Renal pelvis (tissue), 4 donors: ENCODE measurements around the gene TENM3. TPM values are rescaled to one million over a fixed set of nuclear protein-coding genes. Genes with fewer than 3 reads are reported as not detected.
"Not testable (repeated sequence)": the region's sequence is repeated elsewhere in the genome, so short reads cannot be mapped to it uniquely, and the experiment has no call there.

Experiments used
- DNase-seq: peaks from one replicate; pipeline ENCODE4 v3.0.0-alpha.2; 2013
- polyA plus RNA-seq, 3 donors: library from polyadenylated mRNA; unstranded; fragments of 120-200 nt; gene quantifications; one replicate each; pipeline ENCODE4 v1.2.1, GENCODE V29; 2013; ENCODE audit not compliant: insufficient read length in 3 of 3

The TENM3 gene
- polyA plus RNA-seq, 3 donors = 17.4 to 21.5 (median 20.5) TPM

DNA sequence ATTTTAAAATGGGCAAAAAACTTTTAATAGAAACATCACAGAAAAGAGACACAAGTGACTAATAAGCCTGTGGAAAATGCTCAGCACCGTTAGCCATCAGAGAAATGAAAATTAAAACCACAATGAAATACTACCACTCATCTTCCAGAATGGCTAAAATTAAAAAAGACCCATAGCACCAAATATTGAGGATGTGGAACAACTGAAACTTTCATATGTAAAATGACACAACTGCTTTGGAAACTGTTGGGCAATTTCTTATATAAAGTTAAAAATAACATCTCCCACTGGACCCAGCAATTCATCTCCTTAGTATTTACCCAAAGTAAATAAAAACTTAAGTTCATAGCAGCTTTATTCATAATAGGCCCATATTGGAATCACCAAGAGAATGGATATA, 94.2 kb downstream of the TENM3 start:
- no peak for DNase-seq

GRCh38 chr4:182338063-182338462, 94.9 kb downstream of the TENM3 start:
- no peak for DNase-seq

- DNase-seq = no peak
Measured at GRCh38 chr4:182338746-182339145, 95.5 kb downstream of the TENM3 start.

DNA sequence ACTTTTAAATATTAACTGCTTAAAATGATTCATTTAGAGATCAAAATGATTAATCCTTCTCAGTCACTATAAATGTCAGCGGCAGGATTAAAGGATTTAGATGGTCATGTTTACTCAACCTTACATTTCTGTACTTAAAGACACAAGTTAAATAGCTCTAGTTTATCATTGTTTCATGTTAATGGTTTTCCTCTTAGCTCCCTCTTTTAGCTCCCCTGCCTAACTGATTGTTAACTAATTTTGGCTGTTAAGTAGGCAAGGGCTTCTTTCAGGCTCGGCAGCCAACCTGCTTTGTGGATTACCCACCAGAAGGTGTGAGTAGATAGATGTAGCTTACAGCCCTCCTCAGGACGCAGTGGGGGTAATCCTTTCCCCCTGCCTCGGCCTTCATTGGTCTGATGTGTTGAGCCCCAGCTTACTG, 96.0 kb downstream of the TENM3 start:
- no peak for DNase-seq

- no peak for DNase-seq
Measured at GRCh38 chr4:182343453-182343852, 100.3 kb downstream of the TENM3 start.

DNA sequence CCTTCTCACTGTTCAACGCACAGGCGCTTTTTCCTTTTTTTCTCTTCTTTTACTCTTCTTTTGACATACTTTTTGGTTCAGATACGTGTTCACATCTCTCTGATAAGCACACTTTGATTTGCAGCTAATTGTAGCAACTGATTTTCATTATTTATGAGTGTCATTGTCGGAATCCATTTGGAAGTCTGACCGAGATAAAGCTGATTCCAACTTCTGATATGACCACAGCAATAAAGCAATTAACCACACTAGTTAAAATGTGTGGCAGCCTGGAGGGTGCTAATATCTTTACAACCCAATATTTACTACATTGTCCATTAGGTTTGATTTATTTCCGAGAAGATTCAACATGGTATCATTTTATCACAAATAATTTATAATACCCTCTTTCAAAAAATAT, 101.8 kb downstream of the TENM3 start:
- DNase-seq = no peak

DNA sequence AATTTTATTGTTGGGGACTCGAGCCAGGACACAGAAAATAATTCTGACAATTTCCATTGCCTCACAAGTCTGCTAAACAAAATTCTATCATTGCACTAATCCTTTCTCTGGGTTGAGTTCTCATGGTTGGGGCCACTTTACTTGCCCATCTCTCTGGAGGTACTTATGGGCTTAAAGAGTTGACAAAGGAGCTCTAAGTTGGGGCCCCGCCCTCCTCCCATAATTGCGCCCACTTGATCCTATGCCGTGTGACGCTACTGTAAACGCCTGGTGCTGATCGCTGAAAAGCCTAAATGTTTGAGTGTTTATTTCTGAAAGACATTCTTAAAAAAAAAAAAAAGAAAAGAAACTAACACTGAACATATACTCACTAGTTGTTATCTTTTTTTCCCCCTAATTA, 103.0 kb downstream of the TENM3 start:
- no peak for DNase-seq

DNA sequence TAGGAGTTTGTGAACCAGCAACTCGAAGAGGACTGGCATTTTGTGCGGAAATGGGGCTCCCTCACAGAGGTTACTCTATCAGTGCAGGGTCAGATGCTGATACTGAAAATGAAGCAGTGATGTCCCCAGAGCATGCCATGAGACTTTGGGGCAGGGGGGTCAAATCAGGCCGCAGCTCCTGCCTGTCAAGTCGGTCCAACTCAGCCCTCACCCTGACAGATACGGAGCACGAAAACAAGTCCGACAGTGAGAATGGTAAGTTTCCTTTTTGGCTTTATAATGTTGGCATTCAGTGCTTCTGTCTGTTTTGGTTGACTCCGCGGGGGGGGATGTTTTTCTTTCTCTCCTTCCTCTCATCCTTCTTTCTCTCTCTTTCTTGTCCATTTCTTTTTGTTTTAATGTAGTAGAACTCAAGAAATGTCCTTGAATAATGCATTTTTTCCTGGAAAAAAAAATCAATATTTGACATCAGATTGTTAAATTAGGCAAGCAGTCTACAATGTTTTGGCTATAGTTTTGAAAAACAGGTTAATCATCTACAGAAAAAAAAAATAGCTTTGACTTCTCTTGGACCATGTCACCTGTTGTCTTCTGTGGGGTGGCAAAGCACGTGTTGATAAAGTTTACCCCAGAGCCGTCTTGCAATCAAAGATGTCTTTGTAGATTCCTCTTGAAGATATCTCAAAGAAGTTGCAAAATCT, 103.6 kb downstream of the TENM3 start:
- DNase-seq = no peak

DNA sequence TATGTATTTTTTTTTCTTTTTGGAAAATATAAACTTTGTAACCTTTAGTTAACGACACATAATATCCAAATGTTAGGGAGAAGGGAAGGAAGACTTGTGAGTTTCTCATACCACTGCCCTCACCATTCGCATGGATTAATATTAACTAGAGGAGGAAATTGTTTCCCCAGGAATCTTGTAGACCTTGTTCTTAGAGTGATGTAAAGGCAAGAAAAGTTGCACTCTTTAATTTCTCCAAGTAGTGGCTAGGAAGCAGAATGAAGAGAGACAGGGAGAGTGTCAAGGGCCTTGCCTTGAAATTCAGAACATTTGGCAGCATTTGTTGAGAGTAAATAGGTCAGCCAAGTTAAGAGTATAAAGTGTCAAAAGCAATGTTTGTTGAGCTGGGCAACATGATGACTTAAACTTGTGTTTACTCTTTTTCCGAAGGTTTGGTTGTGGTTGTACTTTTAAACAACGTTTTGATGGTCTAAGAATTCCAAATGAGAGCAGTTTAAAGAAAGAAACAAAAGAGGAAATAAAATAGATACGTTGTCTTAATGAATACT, 105.7 kb downstream of the TENM3 start:
- DNase-seq = no peak

- no peak for DNase-seq
Measured at GRCh38 chr4:182350041-182350440, 106.8 kb downstream of the TENM3 start.

DNA sequence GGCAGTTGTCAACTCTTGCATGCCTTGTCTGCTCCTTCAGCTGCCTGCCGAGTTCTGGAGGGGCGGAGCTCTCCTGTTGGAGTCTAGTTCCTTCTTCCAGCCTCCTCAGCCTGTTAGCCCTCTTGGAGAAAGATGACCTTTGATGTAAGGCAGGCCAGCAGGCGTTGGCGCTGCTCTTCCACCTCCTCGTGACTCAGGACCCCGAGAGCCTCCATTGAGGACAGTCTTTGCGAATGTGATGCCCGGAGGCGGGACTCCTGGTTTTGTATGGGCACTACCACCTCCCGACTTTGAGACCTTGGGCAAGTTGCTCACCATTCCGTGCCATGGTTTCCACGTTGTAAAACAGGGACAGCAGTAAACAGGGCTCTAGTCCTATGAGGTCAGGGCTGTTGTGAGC, 108.3 kb downstream of the TENM3 start:
- no peak for DNase-seq

- no peak for DNase-seq
Measured at GRCh38 chr4:182354106-182354505, 110.9 kb downstream of the TENM3 start.

DNA sequence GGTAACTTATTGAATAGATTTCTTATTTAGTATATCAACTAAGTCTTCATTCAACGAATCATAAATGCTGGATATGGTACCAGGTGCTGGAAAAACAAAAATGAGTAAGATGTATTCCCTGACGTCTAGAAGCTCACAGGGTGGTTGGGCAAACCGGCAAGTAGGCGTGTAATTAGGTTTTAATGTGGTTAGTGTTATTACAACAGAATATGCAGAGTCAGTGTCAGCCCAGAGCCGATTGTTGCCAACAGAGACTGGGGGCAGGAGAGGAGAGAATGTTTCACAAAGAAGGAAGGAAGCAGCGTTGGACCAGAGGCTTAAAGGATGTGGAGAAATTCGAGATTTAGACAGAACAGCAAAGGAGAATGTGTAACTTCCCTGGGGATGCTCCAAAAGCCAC, 111.7 kb downstream of the TENM3 start:
- no peak for DNase-seq

DNA sequence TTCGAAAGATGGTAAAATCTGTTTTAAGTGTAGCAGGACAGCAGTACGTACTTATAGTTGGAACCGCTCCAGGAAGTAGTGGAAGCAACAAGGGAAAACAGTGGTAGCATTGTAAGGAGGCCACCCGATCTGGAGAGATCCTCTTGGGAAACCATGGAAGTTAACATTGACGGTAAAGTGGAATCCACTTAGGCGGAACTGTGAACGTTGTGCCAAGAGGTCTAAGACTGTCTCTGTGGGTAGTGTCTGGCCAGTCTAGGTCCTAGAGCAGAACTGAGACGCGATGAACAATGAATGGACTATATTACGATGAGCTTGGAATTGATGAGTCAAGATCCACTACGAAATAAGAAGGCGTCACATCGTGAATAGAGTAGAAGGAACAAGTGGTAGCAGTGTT, 124.0 kb downstream of the TENM3 start:
- no peak for DNase-seq

DNA sequence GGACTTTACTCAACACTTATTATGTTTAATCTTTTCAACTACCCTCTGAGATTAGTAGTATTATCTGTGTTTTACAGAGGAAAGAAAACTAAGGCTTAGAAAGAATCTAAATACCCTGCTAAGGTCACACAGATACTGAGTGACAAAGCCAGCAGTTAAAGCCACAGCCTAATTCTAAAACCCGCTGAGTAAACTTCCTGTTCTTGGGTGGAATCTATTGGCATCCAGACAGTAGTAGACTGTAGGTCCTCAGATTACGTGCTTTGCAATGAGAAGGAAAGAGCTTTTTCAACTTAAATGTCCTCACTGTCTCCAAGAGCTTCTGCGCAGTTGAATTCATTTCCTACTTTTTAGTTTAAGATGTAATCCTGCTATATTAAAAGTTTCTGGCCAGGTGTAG, 126.0 kb downstream of the TENM3 start:
- DNase-seq = no peak

DNA sequence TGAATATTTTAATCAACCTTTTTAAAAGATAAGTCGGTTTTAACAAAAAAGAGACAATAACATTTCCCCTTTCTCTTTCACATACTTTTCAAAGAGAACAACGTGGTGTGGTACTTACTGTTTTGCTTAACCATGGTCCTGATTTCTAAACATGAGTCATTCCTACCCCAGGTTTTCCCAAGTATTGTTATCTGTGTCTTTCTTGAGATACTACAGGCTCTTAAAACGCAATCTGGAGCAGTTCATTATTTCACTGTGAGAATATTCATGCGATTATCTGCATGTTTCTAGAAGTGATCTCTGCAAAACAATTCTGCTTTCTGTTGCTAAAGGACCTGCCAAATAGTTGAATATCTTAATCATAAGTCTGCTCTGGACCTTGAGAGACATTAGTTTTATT, 127.3 kb downstream of the TENM3 start:
- no peak for DNase-seq

DNA sequence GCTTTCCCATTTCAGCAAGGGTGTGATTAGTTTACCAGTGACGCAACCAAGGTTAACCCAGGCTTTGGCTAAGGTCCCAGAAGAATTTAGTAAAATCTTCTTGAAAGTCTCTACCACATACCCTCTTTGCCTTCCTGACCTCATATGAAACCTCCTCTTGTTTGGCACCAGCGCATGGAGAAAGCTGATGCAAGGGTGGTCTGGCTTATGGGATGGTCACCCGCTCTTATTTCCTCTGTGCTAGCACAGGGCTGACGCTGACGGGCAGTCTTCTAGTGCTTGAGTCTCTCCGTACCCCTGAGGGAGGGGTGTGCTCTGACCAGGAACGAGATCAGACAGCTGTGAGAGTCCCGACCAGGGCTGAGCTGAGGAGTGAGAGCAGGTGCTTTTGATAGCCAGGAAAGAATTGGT, 137.6 kb downstream of the TENM3 start:
- no peak for DNase-seq

GRCh38 chr4:182382941-182383340, 139.7 kb downstream of the TENM3 start:
- DNase-seq = no peak

DNA sequence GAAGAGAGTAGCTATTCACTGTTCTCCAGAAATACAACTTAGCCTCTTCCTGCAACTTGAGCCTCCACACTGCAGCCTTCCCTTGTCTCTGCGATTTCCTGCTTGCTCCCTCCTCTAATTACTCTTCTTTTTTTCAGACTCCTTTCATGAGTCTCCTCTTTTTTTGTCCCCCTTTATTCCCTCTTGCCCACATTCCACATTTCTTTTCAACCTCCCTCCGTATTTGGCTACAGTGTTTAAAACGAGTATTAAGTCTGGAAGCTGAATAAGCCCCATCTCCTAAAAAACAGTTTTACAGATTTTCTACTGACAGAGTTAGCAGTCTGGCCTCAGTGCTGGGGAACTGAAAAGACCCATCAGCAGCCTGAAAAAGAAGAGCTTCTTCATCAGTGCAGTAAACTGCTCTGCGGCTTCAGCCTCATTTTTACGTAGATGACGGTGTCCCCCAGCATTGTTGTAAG, 141.5 kb downstream of the TENM3 start:
- peak; percentile 17 for DNase-seq

DNA sequence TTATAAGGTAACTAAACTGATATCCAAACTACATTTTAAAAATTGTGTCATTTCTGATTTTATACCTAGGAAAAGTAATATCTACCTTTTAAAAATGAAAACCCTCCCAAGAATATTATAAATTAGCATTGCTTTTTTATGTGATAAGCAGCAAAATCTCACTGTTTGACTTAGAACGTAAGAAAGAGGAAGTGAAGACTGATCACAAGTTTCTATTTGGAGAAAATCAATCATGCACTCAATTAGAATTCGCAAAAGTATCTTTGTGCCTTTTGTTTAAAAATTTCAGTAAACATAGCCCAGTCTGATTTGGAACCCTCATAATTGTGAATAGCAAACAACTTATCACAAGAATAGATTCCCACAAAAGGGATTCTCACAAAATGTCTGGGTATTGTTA, 142.7 kb downstream of the TENM3 start:
- DNase-seq = no peak

GRCh38 chr4:182386576-182386975, 143.4 kb downstream of the TENM3 start:
- DNase-seq = not testable (repeated sequence)

GRCh38 chr4:182391111-182391684, 148.0 kb downstream of the TENM3 start:
- DNase-seq = no peak

DNA sequence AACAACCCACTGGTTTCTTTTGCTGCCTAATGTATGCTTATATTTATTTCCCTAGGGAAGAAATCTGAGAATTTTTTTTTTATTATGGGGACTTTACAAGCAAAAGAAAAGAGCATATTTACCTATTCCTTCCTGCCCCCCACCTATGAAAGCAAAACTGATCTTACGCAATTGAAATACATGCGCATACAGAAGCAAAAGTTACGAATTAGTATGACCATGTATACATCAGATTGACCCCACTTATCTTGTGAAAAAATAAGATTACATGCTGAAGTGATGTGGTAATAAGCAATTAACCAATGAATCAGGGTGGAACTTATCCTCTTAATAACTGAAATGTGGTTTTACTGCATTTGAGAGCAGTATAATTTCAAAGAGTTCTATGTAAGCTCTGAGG, 151.0 kb downstream of the TENM3 start:
- DNase-seq = no peak

DNA sequence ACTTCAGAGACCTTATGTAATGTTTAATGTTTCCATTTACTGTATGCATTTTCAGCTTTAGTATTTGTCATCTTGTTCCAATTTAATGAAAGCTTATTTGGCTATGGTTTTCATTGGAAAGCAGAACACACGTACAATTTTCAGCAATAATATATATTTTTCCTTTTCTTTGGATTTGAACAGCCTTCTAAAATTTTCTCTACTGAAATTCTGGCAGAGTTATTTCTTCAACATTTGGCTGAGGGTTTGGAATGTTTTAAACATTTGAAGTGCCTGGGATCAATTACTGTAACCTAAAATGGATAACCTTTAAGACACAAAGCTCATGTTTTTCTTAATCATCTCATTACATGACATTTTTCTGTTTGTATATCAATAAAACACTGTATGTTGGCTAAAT, 156.9 kb downstream of the TENM3 start:
- DNase-seq = no peak
